ENCODE results near the gene GPHN. TPM values are rescaled to one million over a fixed set of nuclear protein-coding genes. Genes with fewer than 3 reads are reported as not detected.
"Not testable (repeated sequence)": the region's sequence is repeated elsewhere in the genome, so short reads cannot be mapped to it uniquely, and the experiment has no call there.

The GPHN gene
- total and polyA plus RNA-seq, 2 donors from 2014 or later: 35.4 to 62.0 TPM

DNA sequence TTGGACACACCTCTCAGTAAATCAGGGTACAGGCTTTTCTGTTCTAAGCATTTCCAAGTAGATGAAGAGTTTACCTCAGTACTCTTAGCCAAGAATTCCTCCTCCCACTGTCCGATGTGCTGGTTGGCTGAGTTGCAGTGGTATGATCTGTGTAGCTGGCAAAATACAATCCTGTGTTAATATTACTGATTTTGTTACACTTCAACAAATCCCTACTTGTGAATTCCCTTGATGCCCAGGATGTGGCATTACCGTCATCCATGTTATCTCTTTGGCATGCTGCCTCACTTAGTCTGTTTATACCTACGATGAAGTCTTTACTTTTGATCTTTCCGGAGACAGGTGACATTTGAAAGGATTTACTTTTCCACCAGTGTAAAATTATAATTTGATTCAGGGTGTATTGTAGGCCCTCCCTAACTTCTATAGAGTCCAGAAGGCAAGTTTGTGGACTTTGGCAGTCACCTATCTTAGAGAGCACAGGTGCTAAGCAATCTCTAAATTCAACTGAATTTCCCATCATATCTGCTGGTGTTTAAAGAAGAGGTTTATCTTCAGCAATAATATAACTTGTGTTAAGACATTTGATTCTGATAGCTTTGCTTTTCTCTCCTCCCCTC is 11.6 kb upstream of the GPHN start:
- Histone ChIP-seq H3K27me3 (ENCODE audit: control insufficient read depth, insufficient read depth, low read length) (no peaks in the 10 kb centered on the region), H3K9ac (ENCODE audit: low read length in 3 of 3) (peak overlapping the region in 1 of 3 donors; percentile 1), H3K9me3 (ENCODE audit: control insufficient read depth in 2 of 3, insufficient read depth in 1 of 3, low read length in 3 of 3) (no peaks in the 10 kb centered on the region), H3K4me1 (ENCODE audit: control insufficient read depth in 2 of 3, insufficient read depth in 2 of 3, low read depth in 1 of 3, low read length in 3 of 3) (no peaks in the 10 kb centered on the region), H3K36me3 (ENCODE audit: control insufficient read depth in 2 of 3, insufficient read depth in 3 of 3, low read length in 3 of 3) (no peaks in the 10 kb centered on the region), H3K27ac (ENCODE audit: low read depth in 2 of 2, low read length in 2 of 2) (no peak overlapping the region), H3K4me3 (ENCODE audit: low read length in 3 of 3) (peak overlapping the region in 2 of 3 donors; percentile 32 to 48)
- intact Hi-C loops (cut with DNase I): no loop called here
- TF ChIP-seq, protein P1, sequence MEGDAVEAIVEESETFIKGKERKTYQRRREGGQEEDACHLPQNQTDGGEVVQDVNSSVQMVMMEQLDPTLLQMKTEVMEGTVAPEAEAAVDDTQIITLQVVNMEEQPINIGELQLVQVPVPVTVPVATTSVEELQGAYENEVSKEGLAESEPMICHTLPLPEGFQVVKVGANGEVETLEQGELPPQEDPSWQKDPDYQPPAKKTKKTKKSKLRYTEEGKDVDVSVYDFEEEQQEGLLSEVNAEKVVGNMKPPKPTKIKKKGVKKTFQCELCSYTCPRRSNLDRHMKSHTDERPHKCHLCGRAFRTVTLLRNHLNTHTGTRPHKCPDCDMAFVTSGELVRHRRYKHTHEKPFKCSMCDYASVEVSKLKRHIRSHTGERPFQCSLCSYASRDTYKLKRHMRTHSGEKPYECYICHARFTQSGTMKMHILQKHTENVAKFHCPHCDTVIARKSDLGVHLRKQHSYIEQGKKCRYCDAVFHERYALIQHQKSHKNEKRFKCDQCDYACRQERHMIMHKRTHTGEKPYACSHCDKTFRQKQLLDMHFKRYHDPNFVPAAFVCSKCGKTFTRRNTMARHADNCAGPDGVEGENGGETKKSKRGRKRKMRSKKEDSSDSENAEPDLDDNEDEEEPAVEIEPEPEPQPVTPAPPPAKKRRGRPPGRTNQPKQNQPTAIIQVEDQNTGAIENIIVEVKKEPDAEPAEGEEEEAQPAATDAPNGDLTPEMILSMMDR (IDR thresholded peaks at IDR 0.05; ENCODE audit: borderline replicate concordance, extremely low read depth, insufficient read depth): no peak
- DNase-seq (peak in 1 of 5 donors; percentile 37), FAIRE-seq (no peak)

DNA sequence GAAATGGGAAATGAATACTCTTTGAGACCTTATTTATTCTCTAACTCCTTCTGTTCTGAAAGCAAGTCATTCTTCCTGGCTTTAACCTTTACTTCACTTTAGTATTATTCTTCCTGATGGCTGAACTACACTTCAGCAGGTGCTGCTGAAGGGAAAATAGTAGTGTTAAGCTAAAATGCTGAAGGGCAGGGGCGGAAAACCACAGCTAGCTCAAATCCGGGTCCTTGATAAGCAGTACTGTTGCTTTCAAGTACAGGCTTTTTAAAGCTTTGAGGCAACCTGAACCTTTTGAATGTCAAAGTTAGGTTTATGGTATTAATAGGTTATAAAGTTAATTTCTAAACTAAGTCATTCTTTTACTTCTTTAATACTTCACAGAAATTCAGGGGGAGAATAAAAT is 11.0 kb upstream of the GPHN start:
- TF ChIP-seq, protein P1 (IDR thresholded peaks at IDR 0.05; ENCODE audit: borderline replicate concordance, extremely low read depth, insufficient read depth): no peak
- H3K4me3 ChIP-seq (ENCODE audit: low read length in 3 of 3): no peak overlapping the region
- no peaks in the 10 kb centered on the region for H3K4me1 ChIP-seq (ENCODE audit: control insufficient read depth in 2 of 3, insufficient read depth in 2 of 3, low read depth in 1 of 3, low read length in 3 of 3)
- DNase-seq (no peak), FAIRE-seq (no peak)
- no peaks in the 10 kb centered on the region for H3K27me3 ChIP-seq (ENCODE audit: control insufficient read depth, insufficient read depth, low read length)
- no peak overlapping the region for H3K9ac ChIP-seq (ENCODE audit: low read length in 3 of 3)
- no peaks in the 10 kb centered on the region for H3K9me3 ChIP-seq (ENCODE audit: control insufficient read depth in 2 of 3, insufficient read depth in 1 of 3, low read length in 3 of 3)
- no peak overlapping the region for H3K27ac ChIP-seq (ENCODE audit: low read depth in 2 of 2, low read length in 2 of 2)
- intact Hi-C loops (cut with DNase I): no loop called here
- no peaks in the 10 kb centered on the region for H3K36me3 ChIP-seq (ENCODE audit: control insufficient read depth in 2 of 3, insufficient read depth in 3 of 3, low read length in 3 of 3)

DNA sequence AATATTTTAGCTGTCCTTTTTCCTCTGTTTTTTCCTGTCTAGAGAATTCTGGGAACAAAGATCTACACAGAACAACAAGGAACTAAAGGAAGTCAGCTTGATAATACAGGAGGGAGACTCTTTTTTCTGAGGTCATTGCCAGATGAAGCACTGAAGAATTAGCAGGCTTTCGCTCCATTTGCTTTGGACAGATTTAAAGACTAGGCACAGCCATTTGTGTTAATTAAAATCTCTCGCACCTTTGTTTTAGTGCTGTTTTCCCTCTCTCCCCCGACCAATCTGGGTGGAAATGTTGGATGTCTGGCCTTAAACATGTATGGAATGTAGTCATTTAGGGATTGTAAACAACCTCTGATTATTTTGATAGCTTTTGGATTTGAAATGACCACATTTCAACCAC is 9.6 kb upstream of the GPHN start:
- intact Hi-C loops (cut with DNase I): no loop called here
- H3K9ac ChIP-seq (ENCODE audit: low read length in 3 of 3): no peak overlapping the region
- TF ChIP-seq, protein P1 (IDR thresholded peaks at IDR 0.05; ENCODE audit: borderline replicate concordance, extremely low read depth, insufficient read depth): no peak
- DNase-seq (peak in 1 of 5 donors; percentile 4), FAIRE-seq (no peak)
- H3K9me3 ChIP-seq (ENCODE audit: control insufficient read depth in 2 of 3, insufficient read depth in 1 of 3, low read length in 3 of 3): no peaks in the 10 kb centered on the region
- H3K4me3 ChIP-seq (ENCODE audit: low read length in 3 of 3): no peak overlapping the region
- H3K27me3 ChIP-seq (ENCODE audit: control insufficient read depth, insufficient read depth, low read length): no peaks in the 10 kb centered on the region
- no peaks in the 10 kb centered on the region for H3K36me3 ChIP-seq (ENCODE audit: control insufficient read depth in 2 of 3, insufficient read depth in 3 of 3, low read length in 3 of 3)
- no peaks in the 10 kb centered on the region for H3K4me1 ChIP-seq (ENCODE audit: control insufficient read depth in 2 of 3, insufficient read depth in 2 of 3, low read depth in 1 of 3, low read length in 3 of 3)
- no peak overlapping the region for H3K27ac ChIP-seq (ENCODE audit: low read depth in 2 of 2, low read length in 2 of 2)

DNA sequence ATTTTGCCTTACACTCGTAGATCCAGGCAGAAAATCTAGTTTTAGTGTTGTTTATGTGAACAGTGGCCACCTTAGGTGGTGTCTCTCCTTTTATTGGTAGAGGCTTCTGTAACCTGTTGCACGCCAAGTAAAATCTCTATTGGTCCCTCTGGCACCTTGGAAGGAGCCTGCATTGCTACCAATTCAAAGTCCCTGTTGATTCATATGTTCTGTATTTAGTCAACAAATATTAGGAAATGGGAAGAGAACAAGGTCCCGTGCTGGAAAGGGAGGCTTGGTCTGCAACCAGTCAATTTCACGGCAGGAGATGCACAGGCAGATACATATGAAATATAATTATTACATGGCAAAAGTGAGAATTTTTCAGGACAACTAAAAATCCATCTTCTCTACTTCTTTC is 6.4 kb upstream of the GPHN start:
- TF ChIP-seq, protein P1 (IDR thresholded peaks at IDR 0.05; ENCODE audit: borderline replicate concordance, extremely low read depth, insufficient read depth): no peak
- Histone ChIP-seq H3K9me3 (ENCODE audit: control insufficient read depth in 2 of 3, insufficient read depth in 1 of 3, low read length in 3 of 3) (no peaks in the 10 kb centered on the region), H3K4me3 (ENCODE audit: low read length in 3 of 3) (no peak overlapping the region), H3K36me3 (ENCODE audit: control insufficient read depth in 2 of 3, insufficient read depth in 3 of 3, low read length in 3 of 3) (no peaks in the 10 kb centered on the region), H3K4me1 (ENCODE audit: control insufficient read depth in 2 of 3, insufficient read depth in 2 of 3, low read depth in 1 of 3, low read length in 3 of 3) (no peaks in the 10 kb centered on the region), H3K9ac (ENCODE audit: low read length in 3 of 3) (no peak overlapping the region), H3K27ac (ENCODE audit: low read depth in 2 of 2, low read length in 2 of 2) (no peak overlapping the region), H3K27me3 (ENCODE audit: control insufficient read depth, insufficient read depth, low read length) (no peaks in the 10 kb centered on the region)
- no peak for DNase-seq
- no peak for FAIRE-seq
- intact Hi-C loops (cut with DNase I): no loop called here

DNA sequence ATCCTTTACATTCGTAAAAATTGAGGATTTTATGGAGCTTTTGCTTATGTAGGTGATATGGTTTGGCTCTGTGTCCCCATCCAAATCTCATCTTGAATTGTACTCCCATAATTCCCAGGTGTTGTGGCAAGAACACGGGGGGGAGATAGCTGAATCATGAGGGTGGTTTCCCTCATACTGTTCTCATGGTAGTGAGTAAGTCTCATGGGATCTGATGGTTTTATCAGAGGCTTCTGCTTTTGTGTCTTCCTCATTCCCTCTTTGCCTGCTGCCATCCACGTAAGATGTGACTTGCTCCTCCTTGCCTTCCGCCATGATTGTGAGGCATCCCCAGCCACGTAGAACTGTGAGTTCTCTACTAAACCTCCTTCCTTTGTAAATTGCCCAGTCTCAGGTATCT is 5.1 kb upstream of the GPHN start:
- H3K9ac ChIP-seq (ENCODE audit: low read length in 3 of 3); DNase-seq; H3K9me3 ChIP-seq (ENCODE audit: control insufficient read depth in 2 of 3, insufficient read depth in 1 of 3, low read length in 3 of 3); FAIRE-seq; H3K27ac ChIP-seq (ENCODE audit: low read depth in 2 of 2, low read length in 2 of 2); H3K4me3 ChIP-seq (ENCODE audit: low read length in 3 of 3); H3K27me3 ChIP-seq (ENCODE audit: control insufficient read depth, insufficient read depth, low read length); intact Hi-C loops (cut with DNase I); H3K4me1 ChIP-seq (ENCODE audit: control insufficient read depth in 2 of 3, insufficient read depth in 2 of 3, low read depth in 1 of 3, low read length in 3 of 3); H3K36me3 ChIP-seq (ENCODE audit: control insufficient read depth in 2 of 3, insufficient read depth in 3 of 3, low read length in 3 of 3): not testable (repeated sequence)

Measured in kidney (tissue), 14 donors.